ENCODE data around the gene ZNF624. TPM values are rescaled to one million over a fixed set of nuclear protein-coding genes. Genes with fewer than 3 reads are reported as not detected.

ZNF624 gene
- total and polyA plus RNA-seq, 8 donors, result 0.44 to 10.4 (median 1.6) TPM; not detected in 2

DNA sequence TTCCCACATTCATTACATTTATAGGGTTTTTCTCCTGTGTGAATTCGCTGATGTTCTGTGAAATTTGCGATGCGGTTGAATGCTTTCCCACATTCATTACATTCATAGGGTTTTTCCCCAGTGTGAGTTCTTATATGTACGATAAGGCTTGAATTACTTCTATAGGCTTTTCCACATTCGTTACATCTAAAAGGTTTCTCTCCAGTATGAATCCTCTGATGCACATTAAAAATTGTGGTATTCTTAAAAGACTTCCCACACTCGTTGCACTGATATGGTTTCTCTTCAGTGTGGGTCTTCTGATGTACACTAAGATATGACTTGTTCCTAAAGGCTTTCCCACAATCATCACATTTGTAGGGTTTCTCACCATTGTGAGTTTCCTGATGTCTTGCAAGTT lies 30.4 kb downstream of the ZNF624 start:
- TF ChIP-seq EP300 (IDR thresholded peaks at IDR 0.05) (no peak), POLR2A (IDR thresholded peaks at IDR 0.05) (no peak), POLR2AphosphoS5 (IDR thresholded peaks at IDR 0.05) (no peak)
- TF ChIP-seq, protein P1, sequence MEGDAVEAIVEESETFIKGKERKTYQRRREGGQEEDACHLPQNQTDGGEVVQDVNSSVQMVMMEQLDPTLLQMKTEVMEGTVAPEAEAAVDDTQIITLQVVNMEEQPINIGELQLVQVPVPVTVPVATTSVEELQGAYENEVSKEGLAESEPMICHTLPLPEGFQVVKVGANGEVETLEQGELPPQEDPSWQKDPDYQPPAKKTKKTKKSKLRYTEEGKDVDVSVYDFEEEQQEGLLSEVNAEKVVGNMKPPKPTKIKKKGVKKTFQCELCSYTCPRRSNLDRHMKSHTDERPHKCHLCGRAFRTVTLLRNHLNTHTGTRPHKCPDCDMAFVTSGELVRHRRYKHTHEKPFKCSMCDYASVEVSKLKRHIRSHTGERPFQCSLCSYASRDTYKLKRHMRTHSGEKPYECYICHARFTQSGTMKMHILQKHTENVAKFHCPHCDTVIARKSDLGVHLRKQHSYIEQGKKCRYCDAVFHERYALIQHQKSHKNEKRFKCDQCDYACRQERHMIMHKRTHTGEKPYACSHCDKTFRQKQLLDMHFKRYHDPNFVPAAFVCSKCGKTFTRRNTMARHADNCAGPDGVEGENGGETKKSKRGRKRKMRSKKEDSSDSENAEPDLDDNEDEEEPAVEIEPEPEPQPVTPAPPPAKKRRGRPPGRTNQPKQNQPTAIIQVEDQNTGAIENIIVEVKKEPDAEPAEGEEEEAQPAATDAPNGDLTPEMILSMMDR (IDR thresholded peaks at IDR 0.05), result no peak
- 93 to 98% (median 97%) methylated on average over 6 of the region's 6 CpGs for WGBS, 5 donors
- no peak overlapping the region for H3K4me3 ChIP-seq
- intact Hi-C loops (cut with DNase I; ENCODE audit: low total_unique reads), result no loop called here
- H3K27ac ChIP-seq, result no peak overlapping the region
- no peak for DNase-seq
- H3K36me3 ChIP-seq, result peaks cover 16 to 70% (median 49%) of the 10 kb centered on the region in 4 donors
- H3K9me3 ChIP-seq, result peaks cover 38 to 96% (median 73%) of the 10 kb centered on the region in 4 donors
- H3K27me3 ChIP-seq, result no peaks in the 10 kb centered on the region
- no peaks in the 10 kb centered on the region for H3K4me1 ChIP-seq

DNA sequence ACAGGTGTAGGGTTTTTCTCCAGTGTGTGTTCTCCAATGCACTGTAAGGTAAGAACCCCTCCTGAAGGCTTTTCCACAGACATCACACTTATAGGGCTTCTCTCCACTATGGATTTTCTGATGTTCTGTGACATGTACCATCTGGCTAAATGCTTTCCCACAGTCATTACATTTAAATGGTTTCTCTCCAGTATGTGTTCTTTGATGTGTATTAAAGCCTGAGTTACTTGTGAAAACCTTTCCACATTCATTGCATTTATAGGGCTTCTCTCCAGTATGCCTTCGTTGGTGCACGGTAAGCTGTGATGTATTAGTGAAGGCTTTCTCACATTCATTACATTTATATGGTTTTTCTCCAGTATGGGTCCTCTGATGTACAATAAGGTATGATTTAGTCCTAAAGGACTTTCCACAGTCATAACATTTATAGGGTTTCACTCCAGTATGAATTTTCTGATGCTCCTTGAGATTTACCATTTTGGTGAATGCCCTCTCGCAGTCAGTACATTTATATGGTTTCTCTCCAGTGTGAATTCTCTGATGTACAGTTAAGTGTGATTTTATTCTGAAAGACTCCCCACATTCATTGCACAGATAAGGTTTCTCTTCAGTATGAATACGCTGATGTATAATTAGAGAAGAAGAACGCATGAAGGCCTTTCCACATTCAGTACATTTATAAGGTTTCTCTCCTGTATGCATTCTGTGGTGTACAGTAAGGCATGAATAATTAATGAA lies 30.9 kb downstream of the ZNF624 start:
- no peak overlapping the region for H3K27ac ChIP-seq
- 93 to 98% (median 98%) methylated on average over 5 of the region's 5 CpGs for WGBS, 5 donors
- no peak overlapping the region for H3K4me3 ChIP-seq
- peaks cover 42 to 97% (median 76%) of the 10 kb centered on the region in 4 donors for H3K9me3 ChIP-seq
- H3K36me3 ChIP-seq, result peaks cover 16 to 64% (median 44%) of the 10 kb centered on the region in 4 donors
- no peaks in the 10 kb centered on the region for H3K4me1 ChIP-seq
- TF ChIP-seq POLR2AphosphoS5 (IDR thresholded peaks at IDR 0.05), result no peak
- TF ChIP-seq, protein P1 (IDR thresholded peaks at IDR 0.05), result no peak
- TF ChIP-seq EP300 (IDR thresholded peaks at IDR 0.05), result no peak
- no peak for TF ChIP-seq POLR2A (IDR thresholded peaks at IDR 0.05)
- no peaks in the 10 kb centered on the region for H3K27me3 ChIP-seq
- no peak for DNase-seq
- intact Hi-C loops (cut with DNase I; ENCODE audit: low total_unique reads), result no loop called here

DNA sequence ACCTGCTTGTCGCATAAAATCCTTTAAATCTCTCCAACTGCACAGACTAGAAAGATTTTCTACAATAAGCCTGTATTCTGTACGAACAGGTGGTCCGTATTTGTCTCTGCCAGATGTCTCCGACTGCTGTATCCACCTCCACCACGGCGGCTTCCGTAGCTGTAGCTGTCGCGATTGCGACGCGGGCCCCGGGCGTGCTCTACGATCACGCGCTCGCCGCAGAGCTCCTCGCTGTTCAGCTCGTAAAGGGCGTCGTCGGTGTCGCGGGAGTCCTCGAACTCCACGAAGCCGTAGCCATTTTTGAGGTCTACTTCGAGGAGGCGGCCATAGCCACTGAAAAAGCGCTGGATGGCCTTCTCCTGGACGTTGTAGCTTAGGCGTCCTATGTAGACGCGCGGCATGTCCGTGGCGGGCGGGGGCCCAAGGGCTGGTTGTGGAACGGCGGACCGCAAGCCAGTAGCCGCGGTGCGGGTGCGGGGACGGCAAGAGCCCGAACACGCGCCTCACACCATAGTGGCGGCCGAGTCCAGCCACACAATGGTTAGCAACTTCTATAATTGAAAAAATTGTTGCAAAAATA lies 36.1 kb downstream of the ZNF624 start:
- peaks cover 17 to 92% (median 62%) of the 10 kb centered on the region in 4 donors for H3K9me3 ChIP-seq
- no peak overlapping the region for H3K4me3 ChIP-seq
- 91 to 95% (median 94%) methylated on average over 53 of the region's 53 CpGs for WGBS, 5 donors
- peaks cover 0 to 14% (median 3%) of the 10 kb centered on the region in 4 donors for H3K36me3 ChIP-seq
- intact Hi-C loops (cut with DNase I; ENCODE audit: low total_unique reads), result no loop called here
- no peak for TF ChIP-seq EP300 (IDR thresholded peaks at IDR 0.05)
- TF ChIP-seq, protein P1 (IDR thresholded peaks at IDR 0.05), result no peak
- TF ChIP-seq POLR2A (IDR thresholded peaks at IDR 0.05), result no peak
- no peak for TF ChIP-seq POLR2AphosphoS5 (IDR thresholded peaks at IDR 0.05)
- H3K4me1 ChIP-seq, result no peaks in the 10 kb centered on the region
- no peak overlapping the region for H3K27ac ChIP-seq
- no peaks in the 10 kb centered on the region for H3K27me3 ChIP-seq
- no peak for DNase-seq

DNA sequence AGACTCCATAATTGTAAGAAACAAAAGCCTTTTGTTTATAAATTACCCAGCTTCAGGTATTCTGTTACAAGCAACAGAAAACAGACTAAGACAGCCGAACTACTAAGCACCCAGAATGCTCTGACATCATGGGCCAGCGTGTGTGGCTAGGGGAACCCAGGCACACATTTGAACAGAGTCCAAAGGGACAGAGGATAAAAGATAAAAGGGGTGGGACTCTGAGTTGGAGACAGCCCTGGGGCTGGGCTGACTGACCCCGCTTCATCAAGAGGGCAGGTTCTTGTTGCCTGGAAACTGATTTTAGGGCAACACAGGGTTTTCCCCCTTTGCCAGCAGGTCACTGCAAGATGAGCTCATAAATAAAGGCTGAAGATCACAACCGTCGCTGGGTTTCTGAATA lies 54.1 kb downstream of the ZNF624 start:
- H3K27ac ChIP-seq, result no peak overlapping the region
- intact Hi-C loops (cut with DNase I; ENCODE audit: low total_unique reads), result no loop called here
- 46 to 69% (median 56%) methylated on average over 5 of the region's 5 CpGs for WGBS, 5 donors
- H3K4me3 ChIP-seq, result no peak overlapping the region
- no peaks in the 10 kb centered on the region for H3K4me1 ChIP-seq
- H3K9me3 ChIP-seq, result peaks cover 0 to 13% (median 7%) of the 10 kb centered on the region in 4 donors
- TF ChIP-seq POLR2A (IDR thresholded peaks at IDR 0.05) (no peak), POLR2AphosphoS5 (IDR thresholded peaks at IDR 0.05) (no peak), EP300 (IDR thresholded peaks at IDR 0.05) (no peak)
- TF ChIP-seq, protein P1 (IDR thresholded peaks at IDR 0.05), result no peak
- no peaks in the 10 kb centered on the region for H3K36me3 ChIP-seq
- H3K27me3 ChIP-seq, result no peaks in the 10 kb centered on the region
- no peak for DNase-seq

Data from stomach (tissue), 9 donors.